Measurements from ENCODE around the gene STAP1. TPM values are rescaled to one million over a fixed set of nuclear protein-coding genes. Genes with fewer than 3 reads are reported as not detected.

Gene STAP1
- total RNA-seq, 1 experiment from 2014 or later, result not detected

DNA sequence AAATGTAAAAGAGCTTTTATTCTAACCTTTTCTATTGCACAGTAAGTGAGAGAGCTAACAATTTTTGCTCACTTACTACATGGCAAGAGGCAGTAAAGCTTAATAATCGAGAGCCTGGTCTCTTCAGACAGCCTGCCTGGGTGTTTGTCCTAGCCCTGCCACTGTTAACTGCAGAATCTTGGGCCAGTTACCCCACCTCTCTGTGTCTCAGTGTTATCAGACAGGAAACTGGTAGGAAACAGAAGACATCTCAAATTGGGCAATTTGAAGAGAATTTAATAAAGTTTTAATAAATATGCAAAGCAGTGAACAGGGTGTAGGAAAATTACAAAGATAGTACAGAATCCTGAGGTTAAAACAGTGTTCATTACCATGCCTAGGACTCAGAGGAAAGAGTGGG lies 13.4 kb downstream of the STAP1 start:
- H3K14ac ChIP-seq (ENCODE audit: insufficient read depth, low read length), result no peak overlapping the region

More for the DNA sequence above, 13.4 kb downstream of the STAP1 start:
- no peak overlapping the region for H3K27ac ChIP-seq (ENCODE audit: insufficient read length, low read depth, low read length)
- no peak overlapping the region for H3K56ac ChIP-seq (ENCODE audit: insufficient read length, low read depth, low read length)
- H3K79me2 ChIP-seq (ENCODE audit: insufficient read depth, low read length), result no peaks in the 10 kb centered on the region
- no peak overlapping the region for H2BK120ac ChIP-seq (ENCODE audit: low read depth, low read length, poor library complexity, severe bottlenecking)
- H2AFZ ChIP-seq (ENCODE audit: low read length), result no peak overlapping the region
- no peak overlapping the region for H3K4ac ChIP-seq (ENCODE audit: low read depth, low read length)
- Mint-ChIP-seq H3K4me3 (no peak overlapping the region), H3K9me3 (no peaks in the 10 kb centered on the region), H3K4me1 (peaks cover 10 to 12% of the 10 kb centered on the region in 2 experiments), H3K36me3 (ENCODE audit: insufficient read depth in 1 of 3, low read depth in 3 of 3) (no peaks in the 10 kb centered on the region), H3K27me3 (ENCODE audit: low read depth) (no peaks in the 10 kb centered on the region), H3K27ac (no peak overlapping the region)
- H3K79me1 ChIP-seq (ENCODE audit: insufficient read depth, low read depth, low read length, poor library complexity, severe bottlenecking), result no peaks in the 10 kb centered on the region
- no peak overlapping the region for H3K23ac ChIP-seq (ENCODE audit: insufficient read length, low read depth, low read length)
- H3K4me1 ChIP-seq (ENCODE audit: insufficient read depth, low read length), result no peaks in the 10 kb centered on the region; the same call in 1 of the 2 replicates
- H3T11ph ChIP-seq (ENCODE audit: low read length), result no peak overlapping the region
- H3K27me3 ChIP-seq (ENCODE audit: insufficient read depth, low read length), result no peaks in the 10 kb centered on the region
- H2BK5ac ChIP-seq (ENCODE audit: insufficient read length, low read length), result no peak overlapping the region
- no peak for DNase-seq
- H4K91ac ChIP-seq (ENCODE audit: insufficient read length, low read depth, low read length), result no peak overlapping the region
- no peaks in the 10 kb centered on the region for H3K23me2 ChIP-seq (ENCODE audit: insufficient read length, low read depth, low read length, poor library complexity, severe bottlenecking)
- H4K5ac ChIP-seq (ENCODE audit: insufficient read length, low read depth, low read length), result no peak overlapping the region
- TF ChIP-seq, protein P1, sequence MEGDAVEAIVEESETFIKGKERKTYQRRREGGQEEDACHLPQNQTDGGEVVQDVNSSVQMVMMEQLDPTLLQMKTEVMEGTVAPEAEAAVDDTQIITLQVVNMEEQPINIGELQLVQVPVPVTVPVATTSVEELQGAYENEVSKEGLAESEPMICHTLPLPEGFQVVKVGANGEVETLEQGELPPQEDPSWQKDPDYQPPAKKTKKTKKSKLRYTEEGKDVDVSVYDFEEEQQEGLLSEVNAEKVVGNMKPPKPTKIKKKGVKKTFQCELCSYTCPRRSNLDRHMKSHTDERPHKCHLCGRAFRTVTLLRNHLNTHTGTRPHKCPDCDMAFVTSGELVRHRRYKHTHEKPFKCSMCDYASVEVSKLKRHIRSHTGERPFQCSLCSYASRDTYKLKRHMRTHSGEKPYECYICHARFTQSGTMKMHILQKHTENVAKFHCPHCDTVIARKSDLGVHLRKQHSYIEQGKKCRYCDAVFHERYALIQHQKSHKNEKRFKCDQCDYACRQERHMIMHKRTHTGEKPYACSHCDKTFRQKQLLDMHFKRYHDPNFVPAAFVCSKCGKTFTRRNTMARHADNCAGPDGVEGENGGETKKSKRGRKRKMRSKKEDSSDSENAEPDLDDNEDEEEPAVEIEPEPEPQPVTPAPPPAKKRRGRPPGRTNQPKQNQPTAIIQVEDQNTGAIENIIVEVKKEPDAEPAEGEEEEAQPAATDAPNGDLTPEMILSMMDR (conservative IDR thresholded peaks at IDR 0.05), result no peak
- WGBS (ENCODE audit: extremely low coverage, insufficient read length, low lambda C conversion rate), result no CpG with 5 or more reads among the region's 1 CpG
- no peak overlapping the region for H3K9ac ChIP-seq (ENCODE audit: extremely low read depth, insufficient read length, low read length)
- no peak overlapping the region for H3K4me2 ChIP-seq (ENCODE audit: insufficient read depth, insufficient read length, low read length)
- no peak overlapping the region for H2BK15ac ChIP-seq (ENCODE audit: low read depth, low read length)
- H3K18ac ChIP-seq (ENCODE audit: insufficient read length, low read depth, low read length), result no peak overlapping the region
- no peaks in the 10 kb centered on the region for H4K20me1 ChIP-seq (ENCODE audit: control insufficient read depth, insufficient read depth, insufficient read length)
- H3K9me3 ChIP-seq (ENCODE audit: control insufficient read depth, low read depth, low read length), result no peaks in the 10 kb centered on the region
- no peak overlapping the region for H2BK20ac ChIP-seq (ENCODE audit: low read depth, low read length, poor library complexity, severe bottlenecking)
- H4K8ac ChIP-seq (replicated peaks; ENCODE audit: insufficient read length, low read depth, low read length), result no peak overlapping the region
- H2BK12ac ChIP-seq (ENCODE audit: insufficient read length, low read depth, low read length), result no peak overlapping the region
- H2AK5ac ChIP-seq (ENCODE audit: insufficient read length, low read length), result no peak overlapping the region
